Glutamatergic neuron (in vitro differentiated cells): ENCODE results near the gene SLC25A4. TPM values are rescaled to one million over a fixed set of nuclear protein-coding genes. Genes with fewer than 3 reads are reported as not detected.
A peak's percentile ranks its signal among the peaks of the same experiment; 100 is the strongest.

Experiments
- DNase-seq: peaks from one replicate; pipeline ENCODE4 v3.0.0; 2022
- H3K27ac Mint-ChIP-seq: one replicate; pipeline ENCODE4 v1.8.0; 2020; ENCODE audit warnings: mild to moderate bottlenecking, mixed read lengths, inconsistent platforms; ENCODE audit not compliant: unreplicated experiment
- H3K27me3 Mint-ChIP-seq: one replicate; pipeline ENCODE4 v1.8.0; 2020; ENCODE audit warnings: mild to moderate bottlenecking, moderate library complexity, mixed read lengths, inconsistent platforms; ENCODE audit not compliant: unreplicated experiment
- H3K36me3 Mint-ChIP-seq: one replicate; pipeline ENCODE4 v1.8.0; 2020; ENCODE audit warnings: mild to moderate bottlenecking, mixed read lengths, inconsistent platforms; ENCODE audit not compliant: unreplicated experiment
- H3K4me1 Mint-ChIP-seq: one replicate; pipeline ENCODE4 v1.8.0; 2020; ENCODE audit warnings: mild to moderate bottlenecking, low read depth, mixed read lengths, inconsistent platforms; ENCODE audit not compliant: unreplicated experiment
- H3K4me3 Mint-ChIP-seq: one replicate; pipeline ENCODE4 v1.8.0; 2020; ENCODE audit warnings: mild to moderate bottlenecking, mixed read lengths, inconsistent platforms; ENCODE audit not compliant: unreplicated experiment
- H3K9me3 Mint-ChIP-seq: one replicate; pipeline ENCODE4 v1.8.0; 2020; ENCODE audit warnings: mild to moderate bottlenecking, moderate library complexity, mixed read lengths, inconsistent platforms; ENCODE audit not compliant: unreplicated experiment
- CTCF ChIP-seq: fragments of 200-600 bp; sonication (generic); IDR thresholded peaks from one replicate; pipeline ENCODE4 v1.5.0; 2021; ENCODE audit not compliant: partially characterized antibody, unreplicated experiment
- total RNA-seq: library from RNA; stranded (reverse); fragmentation: NEBNext Ultra II Directional; extraction: Animal tissue kit (Norgen Biotek cat#: 25700); gene quantifications from one replicate; pipeline ENCODE4 v1.2.1, GENCODE V29; 2021; ENCODE audit not compliant: unreplicated experiment

The SLC25A4 gene
- total RNA-seq, 1 donor from 2014 or later, result 44.7 TPM

GRCh38 chr4:185110375-185110823, 32.7 kb upstream of the SLC25A4 start:
- no peak for DNase-seq
- Mint-ChIP-seq H3K27ac (no peak overlapping the region), H3K4me1 (no peaks in the 10 kb centered on the region), H3K9me3 (peaks cover 3% of the 10 kb centered on the region), H3K27me3 (no peaks in the 10 kb centered on the region), H3K36me3 (no peaks in the 10 kb centered on the region), H3K4me3 (no peak overlapping the region)
- no peak for TF ChIP-seq CTCF

- H3K36me3 Mint-ChIP-seq, result no peaks in the 10 kb centered on the region
- no peak for DNase-seq
These were observed 31.0 kb upstream of the SLC25A4 start for GRCh38 chr4:185112104-185112503.

DNA sequence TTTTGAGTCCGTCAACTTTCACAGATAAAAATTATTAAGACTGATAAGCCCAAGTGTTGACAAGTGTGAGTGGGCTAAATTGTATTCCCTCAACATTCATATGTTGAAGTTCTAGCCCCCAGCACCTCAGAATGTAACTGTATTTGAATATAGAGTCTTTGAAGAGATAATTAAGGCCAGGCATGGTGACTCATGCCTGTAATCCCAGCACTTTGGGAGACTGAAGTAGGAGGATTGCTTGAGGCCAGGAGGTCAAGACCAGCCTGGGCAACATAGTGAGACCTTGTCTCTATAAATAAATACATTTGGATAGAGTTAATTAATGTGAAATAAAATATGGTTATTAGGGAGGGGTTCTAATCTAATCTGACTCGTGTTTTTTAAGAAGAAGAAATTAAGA, 29.7 kb upstream of the SLC25A4 start:
- H3K27me3 Mint-ChIP-seq, result no peaks in the 10 kb centered on the region
- no peaks in the 10 kb centered on the region for H3K36me3 Mint-ChIP-seq
- no peak overlapping the region for H3K4me3 Mint-ChIP-seq
- no peak for TF ChIP-seq CTCF
- H3K4me1 Mint-ChIP-seq, result peaks cover 4% of the 10 kb centered on the region
- DNase-seq, result no peak
- peaks cover 3% of the 10 kb centered on the region for H3K9me3 Mint-ChIP-seq
- no peak overlapping the region for H3K27ac Mint-ChIP-seq

More at GRCh38 chr4:185112104-185112503, 31.0 kb upstream of the SLC25A4 start:
- Mint-ChIP-seq H3K9me3 (peaks cover 3% of the 10 kb centered on the region), H3K4me1 (peaks cover 4% of the 10 kb centered on the region), H3K27me3 (no peaks in the 10 kb centered on the region), H3K4me3 (no peak overlapping the region), H3K27ac (no peak overlapping the region)
- TF ChIP-seq CTCF, result no peak

- Mint-ChIP-seq H3K27me3 (no peaks in the 10 kb centered on the region), H3K9me3 (no peaks in the 10 kb centered on the region), H3K4me1 (peaks cover 4% of the 10 kb centered on the region), H3K36me3 (no peaks in the 10 kb centered on the region), H3K4me3 (no peak overlapping the region), H3K27ac (peak overlapping the region; percentile 87)
- TF ChIP-seq CTCF, result no peak
- peak; percentile 34 for DNase-seq
These were observed 27.2 kb upstream of the SLC25A4 start for GRCh38 chr4:185115827-185116232.

- Mint-ChIP-seq H3K27ac (no peak overlapping the region), H3K36me3 (no peaks in the 10 kb centered on the region), H3K4me1 (peaks cover 4% of the 10 kb centered on the region), H3K4me3 (no peak overlapping the region), H3K27me3 (no peaks in the 10 kb centered on the region), H3K9me3 (no peaks in the 10 kb centered on the region)
- peak; percentile 43 for DNase-seq
- TF ChIP-seq CTCF, result no peak
These were observed 25.6 kb upstream of the SLC25A4 start for GRCh38 chr4:185117300-185117934.
